ENCODE data around the gene UMODL1.

Gene UMODL1

DNA sequence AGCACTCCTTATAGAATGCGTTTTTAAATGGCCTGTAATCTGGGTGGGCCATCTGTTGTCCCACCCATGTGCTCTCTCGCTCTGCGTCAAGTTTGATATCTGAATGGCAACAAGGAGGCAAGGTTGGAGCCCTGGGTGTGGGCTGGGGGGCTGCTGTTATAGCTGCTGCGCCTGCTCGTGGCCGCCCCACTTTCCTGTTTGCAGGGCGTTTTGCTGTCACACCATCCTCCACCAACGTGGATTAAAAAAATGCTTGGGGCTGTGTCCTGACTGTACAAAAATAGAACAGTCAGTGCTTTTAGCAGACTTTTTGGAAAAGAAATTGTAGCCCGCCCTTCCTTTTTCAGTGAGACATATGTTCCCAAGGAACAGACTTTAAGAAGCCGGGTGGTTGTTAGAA, 25.4 kb downstream of the UMODL1 start:
- no peak for DNase-seq (ENCODE audit: low read depth)

DNA sequence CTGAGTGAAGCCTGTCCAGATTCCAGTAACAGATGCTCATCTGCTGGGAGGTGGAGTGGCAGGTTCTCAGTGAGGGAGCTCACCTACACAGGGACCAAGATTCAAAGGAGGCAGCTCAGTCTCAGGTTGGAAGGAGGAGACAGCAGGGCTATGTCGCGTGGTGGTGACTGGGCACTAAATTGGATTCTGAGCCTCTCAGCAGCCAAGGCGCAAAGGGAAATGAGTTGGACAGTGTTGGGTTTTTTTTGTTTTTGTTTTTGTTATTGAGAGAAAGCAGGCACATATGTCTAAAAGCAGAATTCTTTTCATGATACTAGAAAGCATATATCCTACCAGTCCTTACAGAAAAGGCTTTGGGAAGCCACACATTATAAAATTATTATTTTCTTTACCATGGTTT, 26.2 kb downstream of the UMODL1 start:
- no peak for DNase-seq (ENCODE audit: low read depth)

DNA sequence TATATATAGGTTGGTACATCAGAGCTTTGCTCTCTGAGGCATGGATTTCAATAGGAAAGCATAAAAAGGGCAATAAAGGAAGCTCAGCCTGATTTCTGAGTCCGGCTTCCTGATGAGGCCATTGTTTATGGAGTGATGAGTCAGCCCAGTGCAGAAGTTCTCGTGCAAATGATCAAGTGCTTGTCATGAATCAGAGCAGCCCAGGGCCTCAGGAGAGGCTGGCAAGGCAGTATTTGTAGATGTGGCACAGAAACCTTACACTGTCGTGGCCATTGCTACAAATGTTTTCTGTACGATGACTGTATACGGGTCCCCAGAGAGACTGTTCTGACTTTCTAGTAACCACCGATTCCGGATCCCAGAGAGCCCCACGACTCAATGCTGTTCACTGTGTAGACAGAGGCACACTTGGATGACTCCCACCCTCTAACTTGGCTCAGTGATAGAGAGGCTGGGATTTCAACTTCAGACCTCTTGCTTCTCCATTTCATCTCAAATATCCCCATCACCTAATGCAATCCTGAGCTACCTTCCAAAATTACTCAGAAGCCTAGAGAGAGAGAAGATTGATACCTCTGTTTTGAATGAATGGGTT, 26.8 kb downstream of the UMODL1 start:
- no peak for DNase-seq (ENCODE audit: low read depth)

DNA sequence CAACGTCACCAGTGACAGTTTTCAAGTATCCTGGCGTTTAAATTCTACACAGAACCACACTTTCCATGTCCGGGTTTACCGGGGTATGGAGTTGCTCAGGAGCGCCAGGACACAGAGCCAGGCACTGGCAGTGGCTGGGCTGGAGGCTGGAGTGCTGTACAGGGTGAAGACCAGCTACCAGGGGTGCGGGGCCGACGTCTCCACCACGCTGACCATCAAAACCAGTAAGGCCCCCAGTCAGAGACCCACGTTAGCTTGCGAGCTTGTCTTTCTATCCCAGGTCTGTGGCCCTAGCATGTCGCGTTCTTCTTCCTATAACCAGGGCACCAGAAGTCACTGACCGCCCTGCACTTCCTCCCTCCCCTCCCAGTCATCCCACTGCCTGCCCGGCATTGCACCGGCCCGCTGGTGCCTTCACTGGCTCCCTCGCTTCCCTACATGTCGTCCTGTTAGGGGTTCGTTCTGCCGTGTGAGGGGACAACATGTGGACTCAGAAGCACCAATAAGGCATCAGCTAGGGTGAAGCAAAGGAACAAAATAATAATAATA, 27.9 kb downstream of the UMODL1 start:
- no peak for DNase-seq (ENCODE audit: low read depth)

DNA sequence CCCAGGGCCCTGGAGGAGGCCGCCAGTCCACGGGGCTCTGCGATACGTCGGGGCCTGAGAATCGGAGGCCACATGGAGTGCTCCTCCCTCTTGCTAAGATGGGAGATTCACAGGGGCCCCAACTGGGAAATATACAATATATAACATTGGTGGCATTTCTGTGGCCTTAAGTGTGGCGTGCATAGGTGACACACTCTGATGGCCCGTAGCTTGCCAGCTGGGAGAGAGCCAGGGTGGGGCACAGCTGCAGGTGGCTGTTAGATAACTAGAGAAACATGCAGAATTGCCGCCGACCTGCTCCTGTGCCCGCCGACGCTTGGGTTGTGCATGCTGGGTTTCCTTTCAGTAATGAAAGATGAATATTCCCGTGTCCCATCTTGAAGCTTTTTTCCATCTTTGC, 30.1 kb downstream of the UMODL1 start:
- no peak for DNase-seq (ENCODE audit: low read depth)

DNA sequence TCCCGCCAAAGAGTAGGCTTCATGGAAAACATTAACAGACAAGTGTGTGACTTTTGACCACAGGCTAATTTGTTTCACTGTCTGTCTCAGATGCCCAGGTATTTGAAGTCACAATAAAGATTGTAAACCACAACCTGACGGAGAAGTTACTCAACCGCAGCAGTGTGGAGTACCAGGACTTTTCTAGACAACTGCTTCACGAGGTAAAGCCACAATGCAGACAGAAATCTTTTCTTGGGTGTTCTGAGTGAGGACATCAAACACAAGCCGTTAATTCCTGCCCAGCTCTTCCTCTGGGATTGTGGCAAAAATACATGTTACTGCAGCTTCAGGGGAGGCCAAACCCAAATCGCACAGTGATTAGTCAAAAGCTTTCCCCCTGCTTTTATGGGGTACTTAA, 31.0 kb downstream of the UMODL1 start:
- no peak for DNase-seq (ENCODE audit: low read depth)

DNA sequence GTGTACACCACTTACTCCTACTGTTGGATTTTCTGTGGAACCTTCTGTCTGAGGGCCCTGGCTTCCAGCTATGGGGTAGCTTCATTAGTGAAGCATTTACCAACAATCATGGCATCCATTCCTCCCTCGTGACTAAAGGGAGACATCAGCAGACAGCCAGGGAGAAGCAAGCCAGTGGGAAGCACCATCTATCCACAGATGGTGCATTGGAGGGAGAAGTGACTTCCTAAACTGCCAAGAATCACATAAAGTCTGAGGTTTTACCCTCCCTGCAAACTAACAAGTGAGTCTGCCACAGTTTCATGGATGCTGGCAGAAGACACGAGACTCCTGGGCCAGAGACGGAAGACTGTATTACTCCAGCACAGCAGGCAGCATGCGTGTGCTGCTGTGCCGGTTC, 31.4 kb downstream of the UMODL1 start:
- no peak for DNase-seq (ENCODE audit: low read depth)

DNA sequence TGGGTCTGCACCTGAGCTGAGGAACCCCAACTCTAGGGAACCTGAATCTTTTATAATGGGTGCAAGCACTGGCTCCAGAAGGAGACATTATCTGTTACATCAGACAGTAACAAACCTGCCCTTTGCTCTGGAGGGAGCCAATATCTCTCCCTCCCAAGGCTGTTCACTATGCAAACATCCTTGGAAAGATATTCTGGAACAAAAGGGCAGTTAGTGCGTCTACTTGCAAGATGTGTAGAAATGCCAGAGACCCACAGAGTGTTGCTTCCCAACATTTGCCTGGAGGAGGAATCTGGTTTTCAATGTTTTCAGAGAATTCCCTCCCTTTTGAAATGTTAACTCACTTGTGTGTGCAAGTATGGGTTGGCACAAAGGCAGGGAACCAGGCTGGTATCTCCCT, 31.9 kb downstream of the UMODL1 start:
- DNase-seq (ENCODE audit: low read depth), result no peak

DNA sequence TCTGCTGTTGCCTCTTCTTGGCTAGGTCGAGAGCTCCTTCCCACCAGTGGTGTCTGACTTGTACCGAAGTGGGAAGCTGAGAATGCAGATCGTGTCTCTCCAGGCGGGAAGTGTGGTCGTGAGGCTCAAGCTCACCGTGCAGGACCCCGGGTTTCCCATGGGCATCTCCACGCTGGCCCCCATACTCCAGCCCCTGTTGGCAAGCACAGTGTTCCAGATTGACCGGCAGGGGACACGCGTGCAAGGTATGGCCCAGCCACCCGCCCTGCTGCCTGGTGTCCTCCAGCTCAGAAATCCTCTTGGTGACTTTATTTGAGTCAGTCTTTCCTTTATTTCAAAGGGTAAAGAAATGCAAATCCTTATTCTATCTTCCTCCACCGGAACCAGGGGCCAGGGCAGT, 32.7 kb downstream of the UMODL1 start:
- DNase-seq (ENCODE audit: low read depth), result no peak

DNA sequence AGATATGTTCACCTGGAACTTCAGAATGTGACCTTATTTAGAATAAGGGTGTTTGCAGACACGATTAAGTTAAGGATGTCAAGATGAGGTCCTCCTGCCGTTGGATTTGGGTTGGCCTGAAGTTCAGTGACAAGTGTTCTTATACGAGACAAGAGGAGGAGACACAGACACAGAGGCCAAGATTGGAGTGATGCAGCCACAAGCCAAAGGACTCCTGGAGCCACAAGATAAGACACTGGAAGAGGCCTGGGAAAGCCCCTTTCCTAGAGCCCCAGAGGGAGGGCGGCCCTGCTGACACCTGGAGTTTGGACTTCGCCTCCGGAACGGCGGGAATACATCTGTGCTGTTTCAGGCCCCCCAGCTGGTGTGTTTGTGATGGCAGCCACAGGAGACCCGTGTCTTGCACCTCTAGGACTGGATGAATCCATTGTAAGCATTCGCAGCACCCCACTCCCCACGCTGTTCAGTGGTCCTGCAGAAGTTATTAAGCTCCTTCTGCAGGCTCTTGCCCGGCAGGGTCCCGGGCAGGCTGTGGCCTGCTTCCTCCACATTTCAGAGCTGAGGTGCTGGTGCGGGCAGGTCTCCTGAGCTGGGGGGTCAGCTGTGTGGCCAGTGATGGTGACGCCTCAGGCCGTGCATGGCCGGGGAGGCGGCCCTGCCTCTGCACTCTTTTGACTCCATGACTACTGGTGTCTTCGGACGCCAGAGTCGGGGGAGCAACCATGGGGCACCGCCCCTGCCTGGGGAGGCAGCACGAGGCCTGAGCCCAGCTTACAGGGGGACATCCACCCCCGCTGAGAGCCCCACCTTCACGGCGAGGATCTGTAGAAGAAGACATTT, 34.6 kb downstream of the UMODL1 start:
- no peak for DNase-seq (ENCODE audit: low read depth)

DNA sequence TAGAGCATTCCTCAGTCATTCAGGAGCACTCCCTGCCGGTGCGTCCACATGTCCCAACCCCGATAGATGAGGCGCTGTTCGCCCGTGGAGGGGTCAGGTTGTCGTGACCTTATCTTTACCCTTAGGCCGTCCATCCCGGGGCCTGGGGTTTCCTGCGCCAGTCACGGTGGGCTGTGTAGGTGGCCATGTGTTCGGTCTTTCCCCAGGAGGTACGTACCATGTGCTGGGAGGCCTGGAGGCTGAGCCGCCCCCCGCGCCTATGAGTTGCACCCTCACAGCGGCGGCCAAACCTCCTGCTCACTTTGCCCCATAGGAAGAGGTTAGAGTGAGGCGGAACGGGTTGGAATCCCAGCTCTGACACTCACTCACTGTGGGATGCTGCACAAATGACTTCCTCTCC, 35.3 kb downstream of the UMODL1 start:
- DNase-seq (ENCODE audit: low read depth), result no peak

DNA sequence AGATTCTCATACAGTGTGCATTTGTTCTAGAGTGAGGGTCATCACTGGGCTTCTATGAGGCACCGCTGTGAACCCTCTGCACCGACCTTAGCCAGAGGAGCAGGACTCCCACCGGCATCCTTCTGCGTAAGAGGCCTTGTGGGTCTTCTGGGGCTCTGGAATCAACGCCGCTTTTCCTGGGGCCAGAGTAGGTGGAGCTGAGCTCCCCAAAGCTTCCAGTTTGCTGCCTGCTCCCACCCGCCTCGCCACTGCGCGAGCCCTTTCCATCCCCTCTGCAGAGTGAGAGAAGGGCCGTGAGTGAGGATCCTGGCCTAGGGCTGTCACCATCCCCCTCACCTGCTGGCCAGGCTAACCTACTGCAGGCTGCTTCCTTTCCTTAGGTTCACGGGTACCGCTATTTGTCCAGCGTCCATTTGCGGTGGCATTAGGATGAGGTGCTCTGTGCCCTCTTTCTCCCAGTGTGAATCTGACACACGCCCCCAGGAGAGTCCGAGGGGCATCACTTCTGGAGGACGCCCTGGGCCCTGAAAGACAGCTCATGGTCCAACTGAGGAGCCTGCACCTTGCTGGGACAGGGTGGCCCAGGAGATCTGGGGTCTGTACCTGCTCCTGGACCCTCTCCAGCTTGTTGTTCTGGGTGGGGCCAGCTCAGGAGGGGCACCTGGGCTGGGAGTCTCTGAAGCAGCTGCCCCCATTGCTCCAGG, 36.2 kb downstream of the UMODL1 start:
- DNase-seq (ENCODE audit: low read depth), result no peak

DNA sequence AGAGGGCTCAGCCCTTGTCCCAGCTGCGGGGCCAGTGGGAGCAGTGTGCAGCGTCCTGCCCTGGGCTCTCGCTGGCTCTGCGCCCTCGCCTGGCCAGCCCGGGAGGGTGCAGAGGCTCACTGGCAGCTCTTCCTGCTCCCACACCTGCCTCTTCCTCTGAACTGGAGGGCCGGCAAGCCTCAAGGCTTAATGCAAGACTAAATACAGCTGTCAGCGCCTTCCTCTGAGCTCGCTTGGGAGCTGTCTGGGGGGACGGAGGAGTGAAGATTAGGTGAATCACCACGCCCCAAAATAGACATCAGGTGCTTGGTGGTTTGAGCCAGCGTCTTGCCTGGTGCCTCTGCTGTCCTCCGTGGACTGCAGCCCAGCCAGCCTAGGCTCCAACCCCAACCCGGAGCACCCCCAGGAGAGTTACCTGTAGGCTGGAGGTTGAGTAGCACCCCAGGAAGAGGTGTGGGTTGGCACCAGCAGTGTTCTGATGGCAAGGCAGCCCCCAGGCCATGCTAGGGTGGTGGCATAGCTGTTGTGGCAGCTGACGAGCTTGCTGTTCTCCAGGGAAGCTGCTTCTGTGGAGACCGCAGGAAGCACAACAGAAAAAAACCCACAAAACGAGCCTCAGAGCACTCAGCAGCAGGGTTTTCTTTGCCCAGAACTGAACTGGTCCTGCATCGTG, 36.9 kb downstream of the UMODL1 start:
- peak; percentile 41 for DNase-seq (ENCODE audit: low read depth)

DNA sequence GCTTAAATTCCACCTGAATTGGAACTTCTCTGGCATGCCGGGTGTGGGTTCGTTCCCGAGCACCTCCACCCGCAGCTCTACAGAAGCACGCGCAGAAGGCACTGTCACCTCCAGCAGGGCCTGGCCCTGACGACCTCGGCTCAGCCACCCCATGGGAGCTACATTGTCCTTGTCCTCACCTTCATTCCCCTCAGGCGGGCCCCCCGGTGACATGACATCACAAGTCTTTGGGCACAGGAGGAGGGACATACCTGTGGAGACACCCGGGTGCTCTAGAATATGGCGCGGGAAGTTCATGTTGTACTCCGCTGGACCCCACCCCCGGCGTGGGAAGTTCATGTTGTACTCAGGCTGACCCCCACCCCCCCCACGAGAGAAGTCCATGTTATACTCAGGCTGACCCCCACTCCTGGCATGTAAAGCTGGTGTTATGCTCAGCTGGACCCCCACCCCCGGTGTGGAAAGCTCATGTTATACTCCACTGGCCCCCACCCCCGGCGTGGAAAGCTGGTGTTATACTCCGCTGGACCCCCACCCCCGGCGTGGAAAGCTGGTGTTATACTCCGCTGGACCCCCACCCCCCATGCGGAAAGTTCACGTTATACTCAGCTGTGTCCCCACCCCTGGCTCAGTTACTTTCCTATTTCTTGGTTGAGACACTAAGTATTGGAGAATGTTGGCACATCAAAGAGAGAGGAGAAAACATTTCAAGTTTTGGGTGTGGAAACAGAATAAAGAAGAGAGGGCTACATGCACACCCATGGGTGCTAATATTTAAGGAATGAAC, 37.6 kb downstream of the UMODL1 start:
- DNase-seq (ENCODE audit: low read depth), result no peak

DNA sequence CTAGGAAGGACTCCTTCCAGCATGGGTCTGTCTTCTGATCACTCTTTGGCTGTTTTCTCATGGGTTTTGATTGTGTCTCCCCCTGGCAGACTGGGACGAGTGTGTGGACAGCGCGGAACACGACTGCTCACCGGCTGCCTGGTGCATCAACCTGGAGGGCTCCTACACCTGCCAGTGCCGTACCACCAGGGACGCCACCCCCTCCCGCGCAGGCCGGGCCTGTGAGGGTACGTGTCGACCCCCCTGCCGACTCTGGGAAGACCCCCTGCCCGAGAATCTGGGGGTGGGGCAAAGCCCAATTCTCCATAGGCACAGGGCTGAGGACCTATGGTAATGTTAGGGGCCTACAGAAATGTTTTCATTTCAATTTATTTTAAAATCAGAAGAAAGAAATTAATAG, 38.4 kb downstream of the UMODL1 start:
- no peak for DNase-seq (ENCODE audit: low read depth)

DNA sequence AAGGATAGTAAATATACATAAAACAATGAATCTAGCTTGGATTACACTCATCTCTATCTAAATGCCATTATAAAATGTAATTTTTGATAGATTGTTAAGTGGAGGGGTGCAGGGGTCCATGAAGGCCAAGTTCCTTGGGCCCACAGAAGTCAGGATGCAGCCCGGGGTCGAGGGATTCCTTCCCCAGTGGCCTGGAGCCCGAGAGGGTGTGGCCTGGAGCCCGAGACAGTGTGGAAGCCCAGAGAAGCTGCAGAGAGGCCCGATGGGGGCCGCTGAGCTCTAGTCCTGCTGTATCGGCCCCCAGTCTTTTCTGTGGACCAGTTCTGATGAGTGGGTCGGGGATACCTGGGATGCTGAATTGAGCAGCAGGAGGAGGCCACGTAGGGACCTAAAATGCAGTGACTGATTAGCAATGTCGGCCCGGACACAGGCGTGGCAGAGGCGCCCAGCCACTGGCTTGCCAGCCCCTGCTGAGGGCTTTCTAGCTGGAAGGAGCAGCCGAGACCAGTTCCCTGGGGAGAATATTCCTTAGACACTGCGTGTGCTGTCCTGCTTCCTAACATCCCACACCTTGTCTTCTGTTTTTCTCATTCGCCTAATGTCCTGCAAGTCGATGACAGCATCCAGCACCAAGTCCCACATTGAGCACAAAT, 38.9 kb downstream of the UMODL1 start:
- DNase-seq (ENCODE audit: low read depth), result no peak

DNA sequence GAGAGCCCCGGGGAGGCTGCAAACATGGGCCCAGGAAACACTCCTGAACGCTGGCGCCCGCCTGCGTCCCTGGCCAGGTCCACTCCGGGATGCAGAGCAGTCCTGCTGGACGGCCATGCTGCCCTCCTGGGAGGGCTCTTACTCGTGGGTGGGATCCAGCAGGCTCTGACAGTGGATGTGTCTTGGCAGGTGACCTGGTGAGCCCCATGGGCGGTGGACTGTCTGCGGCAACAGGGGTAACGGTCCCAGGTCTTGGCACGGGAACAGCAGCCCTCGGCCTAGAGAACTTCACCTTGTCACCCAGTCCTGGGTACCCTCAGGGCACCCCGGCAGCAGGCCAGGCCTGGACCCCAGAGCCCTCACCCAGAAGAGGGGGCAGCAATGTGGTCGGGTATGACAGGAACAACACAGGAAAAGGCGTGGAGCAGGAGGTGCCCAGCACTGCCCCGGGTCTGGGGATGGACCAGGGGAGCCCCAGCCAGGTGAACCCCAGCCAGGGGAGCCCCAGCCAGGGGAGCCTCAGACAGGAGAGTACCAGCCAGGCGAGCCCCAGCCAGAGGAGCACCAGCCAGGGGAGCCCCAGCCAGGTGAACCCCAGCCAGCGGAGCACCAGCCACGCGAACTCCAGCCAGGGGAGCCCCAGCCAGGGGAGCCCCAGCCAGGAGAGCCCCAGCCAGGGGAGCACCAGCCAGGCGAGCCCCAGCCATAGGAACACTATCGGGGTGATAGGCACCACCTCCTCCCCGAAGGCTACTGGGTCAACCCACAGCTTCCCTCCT, 39.8 kb downstream of the UMODL1 start:
- no peak for DNase-seq (ENCODE audit: low read depth)

DNA sequence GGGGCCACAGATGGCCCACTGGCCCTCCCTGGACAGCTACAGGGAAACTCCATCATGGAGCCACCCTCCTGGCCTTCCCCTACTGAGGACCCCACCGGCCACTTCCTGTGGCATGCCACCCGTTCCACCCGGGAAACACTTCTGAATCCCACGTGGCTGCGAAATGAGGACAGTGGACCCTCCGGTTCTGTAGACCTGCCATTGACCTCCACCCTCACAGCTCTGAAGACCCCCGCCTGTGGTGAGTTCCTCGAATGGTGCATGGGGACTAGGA, 40.3 kb downstream of the UMODL1 start:
- DNase-seq (ENCODE audit: low read depth), result no peak

DNA sequence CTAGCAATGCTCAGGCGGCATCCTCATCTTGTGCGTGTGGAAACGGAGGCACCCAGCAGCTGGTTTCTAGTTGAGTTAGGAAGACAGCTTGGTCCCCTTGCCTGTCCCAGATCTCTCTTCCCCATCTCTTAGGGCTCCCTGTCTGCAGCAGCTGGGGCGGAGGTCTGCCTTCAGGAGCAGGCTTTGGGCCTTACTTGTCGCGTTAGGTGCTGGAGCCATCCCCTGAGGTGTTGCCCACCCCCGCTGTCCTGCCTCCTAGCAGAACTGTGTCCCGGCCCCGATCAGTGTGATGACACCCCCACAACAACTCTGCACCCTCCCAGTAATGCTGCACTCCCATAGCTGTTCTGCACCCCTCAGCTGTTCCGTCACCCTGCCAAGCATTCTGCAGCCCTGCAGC, 40.7 kb downstream of the UMODL1 start:
- no peak for DNase-seq (ENCODE audit: low read depth)

DNA sequence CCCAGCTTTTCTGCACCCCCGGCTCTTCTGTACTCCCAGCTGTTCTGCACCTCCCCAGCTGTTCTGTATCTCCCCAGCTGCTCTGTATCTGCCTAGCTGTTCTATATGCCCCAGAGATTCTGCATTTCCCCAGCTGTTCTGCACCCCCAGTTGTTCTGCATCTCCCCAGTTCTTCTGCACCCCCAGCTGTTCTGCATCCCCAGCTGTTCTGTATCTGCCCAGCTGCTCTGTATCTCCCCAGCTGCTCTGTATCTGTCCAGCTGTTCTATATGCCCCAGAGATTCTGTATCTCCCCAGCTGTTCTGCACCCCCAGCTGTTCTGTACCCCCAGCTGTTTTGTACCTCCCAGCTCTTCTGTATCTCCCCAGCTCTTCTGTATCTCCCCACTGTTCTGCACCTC, 41.1 kb downstream of the UMODL1 start:
- no peak for DNase-seq (ENCODE audit: low read depth)

DNA sequence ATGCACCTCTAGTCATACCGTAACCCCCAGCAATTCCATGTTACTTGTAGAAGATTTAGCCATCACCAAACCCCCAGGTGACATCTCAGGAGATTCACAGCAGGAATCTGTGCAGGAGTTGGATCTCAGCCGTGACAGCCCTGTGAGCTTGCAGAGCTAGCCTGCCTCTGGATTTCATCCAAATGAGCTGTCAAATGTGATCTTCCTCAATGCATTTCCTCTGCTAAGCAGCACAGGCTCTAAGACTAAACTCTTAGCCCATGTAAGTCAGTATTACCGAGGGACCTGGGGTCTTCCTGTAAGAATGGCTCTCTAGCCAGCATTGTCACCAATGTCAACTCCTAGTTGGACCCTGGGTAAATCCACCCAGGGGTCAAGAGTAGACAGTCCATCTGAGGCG, 41.7 kb downstream of the UMODL1 start:
- no peak for DNase-seq (ENCODE audit: low read depth)

Measured in CMK (cell line).